PC-9 (cell line): ENCODE data around the gene BICRAL. TPM values are rescaled to one million over a fixed set of nuclear protein-coding genes. Genes with fewer than 3 reads are reported as not detected.

Experiments used
- BruUV-seq: library from RNA; stranded (reverse); fragments of 400-500 nt; replicated peaks from 2 replicates; lab custom pipeline; 2021; lab: Mats Ljungman, UMichigan
- CTCF ChIA-PET: fragments of 300-600 bp; sonication (Branson Sonifier 250); formaldehyde crosslinking; loops from one replicate; lab custom pipeline; 2022; ENCODE audit warnings: antibody characterized with exemption; lab: Charles Lee
- POLR2A ChIA-PET: fragments of 300-600 bp; sonication (Branson Sonifier 250); formaldehyde crosslinking; loops from one replicate; lab custom pipeline; 2022; ENCODE audit warnings: antibody characterized with exemption; ENCODE audit not compliant: unreplicated experiment; lab: Charles Lee
- DNase-seq, 2 experiments: peaks; one replicate each; pipeline versions ENCODE4 v3.0.0 to v3.0.0-alpha.2; 2015 to 2022; ENCODE audit warnings: mixed read lengths in 1 of 2
- H2AFZ ChIP-seq: fragments of 200-600 bp; sonication (generic); 2 replicates; pipeline ENCODE4 v1.8.1; 2017; ENCODE audit warnings: antibody characterized with exemption
- H3F3A ChIP-seq: fragments of 200-600 bp; sonication (generic); 2 replicates; pipeline ENCODE4 v1.8.1; 2017; ENCODE audit warnings: antibody characterized with exemption, mild to moderate bottlenecking, low read depth; ENCODE audit not compliant: insufficient read depth
- H3K27ac ChIP-seq: fragments of 200-600 bp; sonication (generic); 2 replicates; pipeline ENCODE4 v1.6.1; 2016; ENCODE audit warnings: mixed run types
- H3K27me3 ChIP-seq: fragments of 200-600 bp; sonication (generic); 2 replicates; pipeline ENCODE4 v1.6.1; 2016; ENCODE audit warnings: low read depth, mixed run types; ENCODE audit not compliant: insufficient read depth
- H3K36me3 ChIP-seq: fragments of 200-600 bp; sonication (generic); 2 replicates; pipeline ENCODE4 v1.6.1; 2016; ENCODE audit warnings: low read depth, mixed run types
- H3K4me1 ChIP-seq: fragments of 200-600 bp; sonication (generic); replicated peaks from 2 replicates; pipeline ENCODE4 v1.6.1; 2016; ENCODE audit warnings: mixed run types; ENCODE audit not compliant: insufficient read depth
- H3K4me2 ChIP-seq: fragments of 200-600 bp; sonication (generic); 2 replicates; pipeline ENCODE4 v1.6.1; 2017; ENCODE audit warnings: mixed run types
- H3K4me3 ChIP-seq: fragments of 200-600 bp; sonication (generic); 2 replicates; pipeline ENCODE4 v1.6.1; 2016; ENCODE audit warnings: mixed run types
- H3K79me2 ChIP-seq: fragments of 200-600 bp; sonication (generic); 2 replicates; pipeline ENCODE4 v1.6.1; 2017; ENCODE audit warnings: low read depth, mixed run types
- H3K9me2 ChIP-seq: fragments of 200-600 bp; sonication (generic); 2 replicates; pipeline ENCODE4 v1.8.1; 2017; ENCODE audit warnings: mild to moderate bottlenecking; ENCODE audit not compliant: insufficient read depth
- H3K9me3 ChIP-seq: fragments of 200-600 bp; sonication (generic); 2 replicates; pipeline ENCODE4 v1.8.1; 2016; ENCODE audit warnings: low read depth; ENCODE audit not compliant: insufficient read depth
- H4K20me1 ChIP-seq: fragments of 200-600 bp; sonication (generic); 2 replicates; pipeline ENCODE4 v1.8.1; 2017; ENCODE audit not compliant: insufficient read depth
- CTCF ChIP-seq: fragments of 200-600 bp; sonication (generic); conservative IDR thresholded peaks from 2 replicates; pipeline ENCODE4 v1.6.1; 2017; ENCODE audit warnings: mixed run types, antibody characterized with exemption, mild to moderate bottlenecking, moderate library complexity
- EZH2 ChIP-seq: fragments of 200-600 bp; sonication (generic); IDR thresholded peaks from 2 replicates; pipeline ENCODE4 v1.8.0; 2017; ENCODE audit warnings: antibody characterized with exemption, low read depth
- intact Hi-C: fragments of 100-400 bp; cut with micrococcal nuclease; formaldehyde crosslinking; loops from one replicate; pipeline ENCODE4 v1.10.0; 2022; ENCODE audit not compliant: unreplicated experiment
- total RNA-seq: library from RNA; stranded (reverse); gene quantifications from 2 replicates; pipeline ENCODE4 v1.2.3, GENCODE V29; 2021

The BICRAL gene
- total RNA-seq, 1 experiment from 2014 or later, result 12.9 TPM

- intact Hi-C loops, result loop anchor here (10.0 kb wide), 2 partner anchors 646 to 796 kb away; no protein-coding TSS in a partner anchor
- Histone ChIP-seq H3K27me3 (no peaks in the 10 kb centered on the region), H3F3A (no peaks in the 10 kb centered on the region), H3K9me2 (no peaks in the 10 kb centered on the region), H3K36me3 (no peaks in the 10 kb centered on the region), H3K4me3 (no peak overlapping the region), H4K20me1 (no peaks in the 10 kb centered on the region), H3K4me2 (no peak overlapping the region), H3K79me2 (no peaks in the 10 kb centered on the region), H3K9me3 (no peaks in the 10 kb centered on the region), H3K4me1 (no peaks in the 10 kb centered on the region), H3K27ac (no peak overlapping the region), H2AFZ (no peak overlapping the region)
- CTCF ChIA-PET, result no interaction called here
- no TSS peak for BruUV-seq
- TF ChIP-seq CTCF (no peak), EZH2 (no peak)
- POLR2A ChIA-PET, result no interaction called here
- no peak for DNase-seq
Measured at GRCh38 chr6:42870145-42870936, 88.5 kb downstream of the BICRAL start.

- no TSS peak for BruUV-seq
- no peaks in the 10 kb centered on the region for H3K27me3 ChIP-seq
- no peaks in the 10 kb centered on the region for H3K4me1 ChIP-seq
- H3K4me3 ChIP-seq, result no peak overlapping the region
- H3K27ac ChIP-seq, result no peak overlapping the region
- H3K9me2 ChIP-seq, result no peaks in the 10 kb centered on the region
- no peaks in the 10 kb centered on the region for H3F3A ChIP-seq
- H3K9me3 ChIP-seq, result no peaks in the 10 kb centered on the region
- no peak overlapping the region for H3K4me2 ChIP-seq
- no peaks in the 10 kb centered on the region for H3K36me3 ChIP-seq
- no peaks in the 10 kb centered on the region for H3K79me2 ChIP-seq
- no peak for DNase-seq
- TF ChIP-seq EZH2, result no peak
- no peak for TF ChIP-seq CTCF
- POLR2A ChIA-PET, result no interaction called here
- intact Hi-C loops, result loop anchor here (10.0 kb wide), 2 partner anchors 647 to 797 kb away; no protein-coding TSS in a partner anchor
- CTCF ChIA-PET, result interaction anchor here (0.7 kb wide), 1 partner anchor 820 kb away, joined by 5 read pairs; no protein-coding TSS in a partner anchor
- no peaks in the 10 kb centered on the region for H4K20me1 ChIP-seq
- no peak overlapping the region for H2AFZ ChIP-seq
Measured at GRCh38 chr6:42871711-42872110, 89.9 kb downstream of the BICRAL start.

GRCh38 chr6:42873313-42873712 is 91.5 kb downstream of the BICRAL start:
- H3K36me3 ChIP-seq, result no peaks in the 10 kb centered on the region
- no peak overlapping the region for H3K27ac ChIP-seq
- BruUV-seq, result no TSS peak
- ChIA-PET POLR2A (no interaction called here), CTCF (interaction anchor here (0.6 kb wide), 1 partner anchor 139 kb away, joined by 4 read pairs; no protein-coding TSS in a partner anchor)
- H3K4me1 ChIP-seq, result no peaks in the 10 kb centered on the region
- H3K27me3 ChIP-seq, result no peaks in the 10 kb centered on the region
- no peak for DNase-seq
- no peaks in the 10 kb centered on the region for H3K79me2 ChIP-seq
- no peak overlapping the region for H3K4me2 ChIP-seq
- intact Hi-C loops, result loop anchor here (10.0 kb wide), 2 partner anchors 649 to 799 kb away; no protein-coding TSS in a partner anchor
- TF ChIP-seq CTCF (no peak), EZH2 (no peak)
- H4K20me1 ChIP-seq, result no peaks in the 10 kb centered on the region
- H3K4me3 ChIP-seq, result no peak overlapping the region
- no peaks in the 10 kb centered on the region for H3K9me2 ChIP-seq
- 0 out of 2 replicates have a peak, but pooled peaks cover 5% of the 10 kb centered on the region for H3F3A ChIP-seq
- H2AFZ ChIP-seq, result no peak overlapping the region
- H3K9me3 ChIP-seq, result no peaks in the 10 kb centered on the region
